Activated effector memory CD4-positive, alpha-beta T cell treated with anti-CD3 and anti-CD28 coated beads, Interleukin-2, amount 50 U/mL, for 16 hours (primary cell): Measurements from ENCODE around the gene ELK4.

Source experiments
- DNase-seq: peaks from one replicate; pipeline ENCODE4 v3.0.0-alpha.2; 2020

ELK4 gene

GRCh38 chr1:205629751-205630150 lies 2.1 kb downstream of the ELK4 start:
- DNase-seq, result no peak

- DNase-seq, result no peak
Observed at GRCh38 chr1:205627956-205628355, 3.9 kb downstream of the ELK4 start.

GRCh38 chr1:205626216-205626615 lies 5.6 kb downstream of the ELK4 start:
- no peak for DNase-seq

GRCh38 chr1:205623646-205624045 lies 8.2 kb downstream of the ELK4 start:
- DNase-seq, result no peak

GRCh38 chr1:205620269-205620668 lies 11.5 kb downstream of the ELK4 start:
- no peak for DNase-seq

- no peak for DNase-seq
Observed at GRCh38 chr1:205619376-205619775, 12.4 kb downstream of the ELK4 start.

GRCh38 chr1:205616563-205617293 lies 15.1 kb downstream of the ELK4 start:
- no peak for DNase-seq

- no peak for DNase-seq
Observed at GRCh38 chr1:205615789-205616188, 16.0 kb downstream of the ELK4 start.

GRCh38 chr1:205613854-205614412 lies 17.9 kb downstream of the ELK4 start:
- DNase-seq, result no peak

GRCh38 chr1:205612556-205612955 lies 19.3 kb downstream of the ELK4 start:
- no peak for DNase-seq

- no peak for DNase-seq
Observed at GRCh38 chr1:205612104-205612503, 19.7 kb downstream of the ELK4 start.

- no peak for DNase-seq
Observed at GRCh38 chr1:205610901-205611466, 20.8 kb downstream of the ELK4 start.

- DNase-seq, result no peak
Observed at GRCh38 chr1:205610036-205610435, 21.8 kb downstream of the ELK4 start.

- DNase-seq, result no peak
Observed at GRCh38 chr1:205604825-205605505, 26.8 kb downstream of the ELK4 start.

- DNase-seq, result no peak
Observed at GRCh38 chr1:205604059-205604458, 27.8 kb downstream of the ELK4 start.

GRCh38 chr1:205601205-205601604 lies 30.6 kb downstream of the ELK4 start:
- no peak for DNase-seq

GRCh38 chr1:205600085-205600484 lies 31.7 kb downstream of the ELK4 start:
- DNase-seq, result no peak

GRCh38 chr1:205599669-205600042 lies 32.2 kb downstream of the ELK4 start:
- DNase-seq, result no peak

GRCh38 chr1:205598841-205599668 lies 32.8 kb downstream of the ELK4 start:
- DNase-seq, result peak; percentile 34

- DNase-seq, result peak; percentile 54
Observed at GRCh38 chr1:205597691-205598314, 34.0 kb downstream of the ELK4 start.

GRCh38 chr1:205596876-205597275 lies 34.9 kb downstream of the ELK4 start:
- DNase-seq, result peak; percentile 37

- no peak for DNase-seq
Observed at GRCh38 chr1:205595861-205596260, 36.0 kb downstream of the ELK4 start.

GRCh38 chr1:205595435-205595834 lies 36.4 kb downstream of the ELK4 start:
- DNase-seq, result peak; percentile 41
